Dendritic cell treated with granulocyte-macrophage colony-stimulating factor and Interleukin-4, amounts not matched to agents 40 ng/mL and 50 ng/mL, for 4 days (primary cell): ENCODE data around the gene ZNF280A.
"Not testable (repeated sequence)": the region's sequence is repeated elsewhere in the genome, so short reads cannot be mapped to it uniquely, and the experiment has no call there.

ENCODE experiments used
- H3K27ac Mint-ChIP-seq: one replicate; pipeline ENCODE4 v1.8.0; 2022; ENCODE audit warnings: mild to moderate bottlenecking, mixed read lengths
- H3K27me3 Mint-ChIP-seq: one replicate; pipeline ENCODE4 v1.8.0; 2022; ENCODE audit warnings: mild to moderate bottlenecking, mixed read lengths
- H3K36me3 Mint-ChIP-seq: one replicate; pipeline ENCODE4 v1.8.0; 2022; ENCODE audit warnings: low read depth, mixed read lengths
- H3K4me1 Mint-ChIP-seq: one replicate; pipeline ENCODE4 v1.8.0; 2022; ENCODE audit warnings: low read depth, mixed read lengths
- H3K4me3 Mint-ChIP-seq: one replicate; pipeline ENCODE4 v1.8.0; 2022; ENCODE audit warnings: mild to moderate bottlenecking, moderate library complexity, mixed read lengths
- H3K9me3 Mint-ChIP-seq: one replicate; pipeline ENCODE4 v1.8.0; 2022; ENCODE audit warnings: mixed read lengths
- intact Hi-C: fragments of 100-400 bp; cut with micrococcal nuclease; formaldehyde crosslinking; loops from one replicate; pipeline ENCODE4 v1.15.0; 2022

Gene ZNF280A

DNA sequence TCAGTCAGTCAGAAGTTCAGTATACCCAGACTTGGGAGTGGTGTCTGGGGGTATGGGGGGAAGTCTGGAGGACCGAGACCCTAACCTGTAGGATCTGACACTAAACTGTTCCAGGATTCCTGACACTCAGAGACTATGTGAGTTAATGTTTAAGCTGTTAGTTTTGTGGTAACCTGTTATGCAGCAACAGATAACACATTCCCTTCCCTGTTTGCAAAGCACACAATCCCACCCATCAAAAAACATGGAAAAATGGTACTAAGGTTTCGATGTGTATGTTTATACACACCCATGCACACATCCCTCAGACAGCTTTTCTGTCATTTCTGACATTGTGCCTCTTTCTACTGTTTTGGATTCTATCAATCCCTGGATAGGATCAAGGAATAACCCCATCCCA lies 39.1 kb downstream of the ZNF280A start:
- Mint-ChIP-seq H3K4me3 (no peak overlapping the region), H3K36me3 (no peaks in the 10 kb centered on the region), H3K4me1 (peaks cover 1% of the 10 kb centered on the region), H3K27ac (no peak overlapping the region), H3K27me3 (no peaks in the 10 kb centered on the region), H3K9me3 (no peaks in the 10 kb centered on the region)
- intact Hi-C loops: no loop called here

- intact Hi-C loops: no loop called here
- Mint-ChIP-seq H3K27ac (no peak overlapping the region), H3K9me3 (no peaks in the 10 kb centered on the region), H3K4me1 (peaks cover 5% of the 10 kb centered on the region), H3K4me3 (no peak overlapping the region), H3K27me3 (no peaks in the 10 kb centered on the region), H3K36me3 (no peaks in the 10 kb centered on the region)
Observed at GRCh38 chr22:22479999-22480532, 40.0 kb downstream of the ZNF280A start.

GRCh38 chr22:22479116-22479515 lies 41.0 kb downstream of the ZNF280A start:
- H3K9me3 Mint-ChIP-seq: no peaks in the 10 kb centered on the region
- peaks cover 5% of the 10 kb centered on the region for H3K4me1 Mint-ChIP-seq
- no peaks in the 10 kb centered on the region for H3K27me3 Mint-ChIP-seq
- no peak overlapping the region for H3K4me3 Mint-ChIP-seq
- H3K36me3 Mint-ChIP-seq: no peaks in the 10 kb centered on the region
- H3K27ac Mint-ChIP-seq: no peak overlapping the region
- intact Hi-C loops: no loop called here

DNA sequence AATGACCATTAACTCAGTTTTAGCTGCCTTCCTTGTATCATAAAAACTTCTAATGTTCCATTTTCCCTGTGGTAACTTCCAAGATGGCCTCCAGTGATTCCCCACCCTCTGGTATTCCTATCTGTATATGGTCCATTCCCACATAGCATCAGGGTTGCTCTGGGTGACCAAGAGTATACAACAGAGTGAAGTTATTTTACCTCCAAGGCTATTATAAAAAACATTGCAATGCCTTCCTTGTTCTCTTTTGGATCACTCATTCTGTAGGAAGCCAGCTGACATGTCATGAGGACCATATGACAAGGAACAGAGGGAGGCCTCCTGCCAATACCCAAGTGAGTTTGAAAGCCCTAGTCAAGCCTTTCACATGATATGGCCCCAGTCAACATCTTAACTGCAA lies 41.6 kb downstream of the ZNF280A start:
- Mint-ChIP-seq H3K9me3 (no peaks in the 10 kb centered on the region), H3K4me1 (peaks cover 5% of the 10 kb centered on the region), H3K4me3 (no peak overlapping the region), H3K27ac (no peak overlapping the region), H3K36me3 (no peaks in the 10 kb centered on the region), H3K27me3 (no peaks in the 10 kb centered on the region)
- intact Hi-C loops: no loop called here

- H3K27ac Mint-ChIP-seq: no peak overlapping the region
- H3K9me3 Mint-ChIP-seq: peaks cover 4% of the 10 kb centered on the region
- no peaks in the 10 kb centered on the region for H3K36me3 Mint-ChIP-seq
- H3K4me3 Mint-ChIP-seq: no peak overlapping the region
- intact Hi-C loops: no loop called here
- peaks cover 4% of the 10 kb centered on the region for H3K27me3 Mint-ChIP-seq
- peaks cover 5% of the 10 kb centered on the region for H3K4me1 Mint-ChIP-seq
Observed at GRCh38 chr22:22474733-22475132, 45.3 kb downstream of the ZNF280A start.

GRCh38 chr22:22471104-22471503 lies 49.0 kb downstream of the ZNF280A start:
- not testable (repeated sequence) for H3K4me3 Mint-ChIP-seq
- peaks cover 20% of the 10 kb centered on the region for H3K9me3 Mint-ChIP-seq

DNA sequence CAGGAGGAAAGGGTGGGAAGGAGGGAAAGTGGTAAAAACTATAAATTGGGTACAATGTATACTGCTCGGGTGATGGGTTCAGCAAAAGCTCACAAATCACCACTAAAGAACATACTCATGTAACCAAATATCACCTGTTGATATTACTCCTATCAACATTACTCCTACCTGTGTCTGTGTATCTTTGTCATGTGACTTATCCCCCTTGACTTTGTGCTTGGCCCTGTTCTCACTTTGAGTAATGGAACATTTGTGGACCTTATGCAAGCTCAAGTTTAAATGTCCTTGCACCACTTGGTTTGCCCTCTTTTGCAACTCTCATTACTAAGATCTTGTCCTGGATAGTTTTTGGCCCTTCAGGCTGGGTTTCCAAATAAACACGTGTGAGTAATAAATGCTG lies 50.5 kb downstream of the ZNF280A start:
- Mint-ChIP-seq H3K4me1 (no peaks in the 10 kb centered on the region), H3K4me3 (no peak overlapping the region), H3K27me3 (peaks cover 13% of the 10 kb centered on the region), H3K36me3 (no peaks in the 10 kb centered on the region), H3K9me3 (peaks cover 20% of the 10 kb centered on the region), H3K27ac (no peak overlapping the region)
- intact Hi-C loops: loop anchor here (10.0 kb wide), 1 partner anchor 105 kb away; no protein-coding TSS in a partner anchor

More at GRCh38 chr22:22471104-22471503, 49.0 kb downstream of the ZNF280A start:
- H3K27ac Mint-ChIP-seq, H3K36me3 Mint-ChIP-seq, intact Hi-C loops, H3K4me1 Mint-ChIP-seq, H3K27me3 Mint-ChIP-seq: not testable (repeated sequence)

DNA sequence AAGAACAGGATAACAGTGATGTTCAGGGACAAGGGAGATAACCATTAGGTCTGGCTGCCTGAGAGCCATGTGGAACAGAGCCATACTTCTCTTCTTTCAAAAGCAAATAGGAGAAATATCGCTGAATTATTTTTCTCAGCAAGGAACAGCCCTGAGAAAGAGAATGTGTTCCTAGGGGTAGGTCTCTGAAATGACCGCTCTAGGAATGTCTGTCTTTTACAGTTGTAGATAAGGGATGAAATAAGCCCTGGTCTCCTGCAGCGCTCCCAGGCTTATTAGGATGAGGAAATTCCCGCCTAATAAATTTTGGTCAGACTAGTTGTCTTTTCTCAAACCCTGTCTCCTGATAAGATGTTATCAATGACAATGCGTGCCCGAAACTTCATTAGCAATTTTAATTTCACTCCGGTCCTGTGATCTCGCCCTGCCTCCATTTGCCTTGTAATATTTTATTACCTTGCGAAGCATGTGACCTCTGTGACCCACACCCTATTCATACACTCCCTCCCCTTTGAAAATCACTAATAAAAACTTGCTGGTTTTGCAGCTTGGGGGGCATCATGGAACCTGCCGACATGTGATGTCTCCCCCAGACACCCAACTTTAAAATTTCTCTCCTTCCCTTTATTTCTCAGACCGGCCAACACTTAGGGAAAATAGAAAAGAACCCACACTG lies 51.1 kb downstream of the ZNF280A start:
- H3K36me3 Mint-ChIP-seq, H3K4me3 Mint-ChIP-seq, H3K27ac Mint-ChIP-seq, H3K4me1 Mint-ChIP-seq: not testable (repeated sequence)
- Mint-ChIP-seq H3K27me3 (peaks cover 16% of the 10 kb centered on the region), H3K9me3 (peaks cover 20% of the 10 kb centered on the region)
- intact Hi-C loops: loop anchor here (10.0 kb wide), 1 partner anchor 106 kb away; no protein-coding TSS in a partner anchor

GRCh38 chr22:22467112-22467511 lies 53.0 kb downstream of the ZNF280A start:
- Mint-ChIP-seq H3K9me3 (peaks cover 20% of the 10 kb centered on the region), H3K27ac (no peak overlapping the region), H3K36me3 (no peaks in the 10 kb centered on the region), H3K4me1 (no peaks in the 10 kb centered on the region), H3K4me3 (no peak overlapping the region), H3K27me3 (peaks cover 28% of the 10 kb centered on the region)
- intact Hi-C loops: loop anchor here (10.0 kb wide), 1 partner anchor 108 kb away; no protein-coding TSS in a partner anchor

- peaks cover 21% of the 10 kb centered on the region for H3K9me3 Mint-ChIP-seq
- intact Hi-C loops: loop anchor here (10.0 kb wide), 1 partner anchor 109 kb away; no protein-coding TSS in a partner anchor
- peaks cover 35% of the 10 kb centered on the region for H3K27me3 Mint-ChIP-seq
Observed at GRCh38 chr22:22465782-22466181, 54.3 kb downstream of the ZNF280A start.

GRCh38 chr22:22465094-22465602 lies 54.9 kb downstream of the ZNF280A start:
- intact Hi-C loops: loop anchor here (10.0 kb wide), 1 partner anchor 110 kb away; no protein-coding TSS in a partner anchor

More at GRCh38 chr22:22465782-22466181, 54.3 kb downstream of the ZNF280A start:
- Mint-ChIP-seq H3K36me3 (no peaks in the 10 kb centered on the region), H3K27ac (no peak overlapping the region), H3K4me3 (no peak overlapping the region), H3K4me1 (no peaks in the 10 kb centered on the region)

GRCh38 chr22:22464541-22465054 lies 55.5 kb downstream of the ZNF280A start:
- H3K9me3 Mint-ChIP-seq: peaks cover 28% of the 10 kb centered on the region
- H3K36me3 Mint-ChIP-seq: no peaks in the 10 kb centered on the region
- peaks cover 35% of the 10 kb centered on the region for H3K27me3 Mint-ChIP-seq
- intact Hi-C loops: loop anchor here (10.0 kb wide), 1 partner anchor 110 kb away; no protein-coding TSS in a partner anchor
- H3K4me1 Mint-ChIP-seq: no peaks in the 10 kb centered on the region
- no peak overlapping the region for H3K27ac Mint-ChIP-seq
- no peak overlapping the region for H3K4me3 Mint-ChIP-seq

More at GRCh38 chr22:22465094-22465602, 54.9 kb downstream of the ZNF280A start:
- Mint-ChIP-seq H3K36me3 (no peaks in the 10 kb centered on the region), H3K4me1 (no peaks in the 10 kb centered on the region), H3K27ac (no peak overlapping the region), H3K4me3 (no peak overlapping the region), H3K27me3 (peaks cover 35% of the 10 kb centered on the region), H3K9me3 (peaks cover 27% of the 10 kb centered on the region)

- Mint-ChIP-seq H3K4me3 (no peak overlapping the region), H3K4me1 (no peaks in the 10 kb centered on the region), H3K9me3 (peaks cover 28% of the 10 kb centered on the region), H3K27ac (no peak overlapping the region), H3K27me3 (peaks cover 35% of the 10 kb centered on the region), H3K36me3 (peaks cover 4% of the 10 kb centered on the region)
- intact Hi-C loops: loop anchor here (10.0 kb wide), 1 partner anchor 111 kb away; no protein-coding TSS in a partner anchor
Observed at GRCh38 chr22:22463855-22464540, 56.1 kb downstream of the ZNF280A start.
